HEK293 (cell line): ENCODE results near the gene NFIC.

Experiments used
- ATF2 ChIP-seq: fragments of 450-650 bp; formaldehyde crosslinking; IDR thresholded peaks from 2 replicates; pipeline ENCODE4 v1.5.1; 2016; ENCODE audit warnings: missing biosample characterization, missing genetic modification characterization, low read depth
- CTCF ChIP-seq: fragments of 450-650 bp; formaldehyde crosslinking; IDR thresholded peaks from 2 replicates; pipeline ENCODE4 v1.5.1; 2016; ENCODE audit warnings: missing biosample characterization, missing genetic modification characterization
- SETDB1 ChIP-seq: IDR thresholded peaks from one replicate; pipeline ENCODE4 v1.6.1; 2017; ENCODE audit warnings: mild to moderate bottlenecking, low read length, moderate library complexity, mixed read lengths; ENCODE audit not compliant: insufficient read length
- ZNF133 ChIP-seq: fragments of 450-650 bp; formaldehyde crosslinking; IDR thresholded peaks from 2 replicates; pipeline ENCODE4 v1.5.1; 2016; ENCODE audit warnings: missing biosample characterization, missing genetic modification characterization
- ZNF239 ChIP-seq: fragments of 450-650 bp; formaldehyde crosslinking; IDR thresholded peaks from 2 replicates; pipeline ENCODE4 v1.5.1; 2016; ENCODE audit warnings: missing biosample characterization, missing genetic modification characterization
- ZNF529 ChIP-seq: fragments of 450-650 bp; formaldehyde crosslinking; IDR thresholded peaks from 2 replicates; pipeline ENCODE4 v1.5.1; 2017; ENCODE audit warnings: missing genetic modification characterization, missing biosample characterization; ENCODE audit not compliant: insufficient replicate concordance
- ZNF549 ChIP-seq: fragments of 450-650 bp; IDR thresholded peaks from 2 replicates; pipeline ENCODE4 v1.5.1; 2018; ENCODE audit warnings: missing biosample characterization, missing genetic modification characterization, mild to moderate bottlenecking, inconsistent platforms, moderate library complexity
- TF ChIP-seq, protein P1 (sequence below): fragments of 450-650 bp; formaldehyde crosslinking; IDR thresholded peaks from 2 replicates; pipeline ENCODE4 v1.5.1; 2016; ENCODE audit warnings: missing biosample characterization, missing genetic modification characterization

GRCh38 chr19:3323658-3324057, 42.7 kb upstream of the NFIC start:
- TF ChIP-seq ZNF239 (tag by site-specific recombination) (no peak), CTCF (tag by site-specific recombination) (no peak), SETDB1 (no peak), ZNF529 (tag by site-specific recombination) (no peak), ZNF549 (tag by site-specific recombination) (no peak), ATF2 (tag by site-specific recombination) (no peak), ZNF133 (tag by site-specific recombination) (no peak)
- TF ChIP-seq, protein P1, sequence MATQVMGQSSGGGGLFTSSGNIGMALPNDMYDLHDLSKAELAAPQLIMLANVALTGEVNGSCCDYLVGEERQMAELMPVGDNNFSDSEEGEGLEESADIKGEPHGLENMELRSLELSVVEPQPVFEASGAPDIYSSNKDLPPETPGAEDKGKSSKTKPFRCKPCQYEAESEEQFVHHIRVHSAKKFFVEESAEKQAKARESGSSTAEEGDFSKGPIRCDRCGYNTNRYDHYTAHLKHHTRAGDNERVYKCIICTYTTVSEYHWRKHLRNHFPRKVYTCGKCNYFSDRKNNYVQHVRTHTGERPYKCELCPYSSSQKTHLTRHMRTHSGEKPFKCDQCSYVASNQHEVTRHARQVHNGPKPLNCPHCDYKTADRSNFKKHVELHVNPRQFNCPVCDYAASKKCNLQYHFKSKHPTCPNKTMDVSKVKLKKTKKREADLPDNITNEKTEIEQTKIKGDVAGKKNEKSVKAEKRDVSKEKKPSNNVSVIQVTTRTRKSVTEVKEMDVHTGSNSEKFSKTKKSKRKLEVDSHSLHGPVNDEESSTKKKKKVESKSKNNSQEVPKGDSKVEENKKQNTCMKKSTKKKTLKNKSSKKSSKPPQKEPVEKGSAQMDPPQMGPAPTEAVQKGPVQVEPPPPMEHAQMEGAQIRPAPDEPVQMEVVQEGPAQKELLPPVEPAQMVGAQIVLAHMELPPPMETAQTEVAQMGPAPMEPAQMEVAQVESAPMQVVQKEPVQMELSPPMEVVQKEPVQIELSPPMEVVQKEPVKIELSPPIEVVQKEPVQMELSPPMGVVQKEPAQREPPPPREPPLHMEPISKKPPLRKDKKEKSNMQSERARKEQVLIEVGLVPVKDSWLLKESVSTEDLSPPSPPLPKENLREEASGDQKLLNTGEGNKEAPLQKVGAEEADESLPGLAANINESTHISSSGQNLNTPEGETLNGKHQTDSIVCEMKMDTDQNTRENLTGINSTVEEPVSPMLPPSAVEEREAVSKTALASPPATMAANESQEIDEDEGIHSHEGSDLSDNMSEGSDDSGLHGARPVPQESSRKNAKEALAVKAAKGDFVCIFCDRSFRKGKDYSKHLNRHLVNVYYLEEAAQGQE (tag by site-specific recombination), result no peak
